DOHH2 (cell line): ENCODE measurements around the gene SYK.

ENCODE experiments used
- CTCF ChIP-seq: fragments of 200-600 bp; sonication (generic); IDR thresholded peaks from one replicate; pipeline ENCODE4 v1.5.1; 2014; ENCODE audit warnings: antibody characterized with exemption, mild to moderate bottlenecking, low read depth, low read length; ENCODE audit not compliant: poor library complexity, severe bottlenecking
- EZH2phosphoT487 ChIP-seq: fragments of 200-600 bp; sonication (generic); IDR thresholded peaks from 2 replicates; pipeline ENCODE4 v1.6.1; 2017; ENCODE audit warnings: borderline replicate concordance, mild to moderate bottlenecking, antibody characterized with exemption, low read length, moderate library complexity, mixed read lengths

- TF ChIP-seq CTCF (no peak), EZH2phosphoT487 (no peak)
These were observed 131.8 kb downstream of the SYK start for GRCh38 chr9:90933468-90933867.
